ENCODE measurements around the gene SLIT3.

Gene SLIT3

GRCh38 chr5:168877132-168877892, 423.6 kb downstream of the SLIT3 start:
- no peak for DNase-seq

- DNase-seq, result no peak
Observed at GRCh38 chr5:168876419-168876818, 424.5 kb downstream of the SLIT3 start.

GRCh38 chr5:168875832-168876231, 425.1 kb downstream of the SLIT3 start:
- no peak for DNase-seq

- no peak for DNase-seq
Observed at GRCh38 chr5:168874713-168875380, 426.1 kb downstream of the SLIT3 start.

- no peak for DNase-seq
Observed at GRCh38 chr5:168872246-168872645, 428.7 kb downstream of the SLIT3 start.

- no peak for DNase-seq
Observed at GRCh38 chr5:168870910-168871309, 430.0 kb downstream of the SLIT3 start.

- no peak for DNase-seq
Observed at GRCh38 chr5:168869615-168870227, 431.2 kb downstream of the SLIT3 start.

GRCh38 chr5:168867241-168867640, 433.7 kb downstream of the SLIT3 start:
- no peak for DNase-seq

- no peak for DNase-seq
Observed at GRCh38 chr5:168865968-168866367, 435.0 kb downstream of the SLIT3 start.

GRCh38 chr5:168863021-168863420, 437.9 kb downstream of the SLIT3 start:
- DNase-seq, result no peak

GRCh38 chr5:168860503-168860902, 440.4 kb downstream of the SLIT3 start:
- no peak for DNase-seq

- DNase-seq, result no peak
Observed at GRCh38 chr5:168860081-168860480, 440.9 kb downstream of the SLIT3 start.

- no peak for DNase-seq
Observed at GRCh38 chr5:168859471-168859870, 441.5 kb downstream of the SLIT3 start.

- DNase-seq, result no peak
Observed at GRCh38 chr5:168858994-168859393, 441.9 kb downstream of the SLIT3 start.

- no peak for DNase-seq
Observed at GRCh38 chr5:168858371-168858770, 442.6 kb downstream of the SLIT3 start.

- DNase-seq, result no peak
Observed at GRCh38 chr5:168853972-168854371, 447.0 kb downstream of the SLIT3 start.

- DNase-seq, result no peak
Observed at GRCh38 chr5:168852329-168852728, 448.6 kb downstream of the SLIT3 start.

- no peak for DNase-seq
Observed at GRCh38 chr5:168851902-168852321, 449.0 kb downstream of the SLIT3 start.

- DNase-seq, result no peak
Observed at GRCh38 chr5:168850683-168851082, 450.3 kb downstream of the SLIT3 start.

GRCh38 chr5:168848569-168848968, 452.4 kb downstream of the SLIT3 start:
- no peak for DNase-seq

GRCh38 chr5:168847511-168848073, 453.3 kb downstream of the SLIT3 start:
- no peak for DNase-seq

- DNase-seq, result no peak
Observed at GRCh38 chr5:168844922-168845296, 456.0 kb downstream of the SLIT3 start.

GRCh38 chr5:168844016-168844921, 456.7 kb downstream of the SLIT3 start:
- no peak for DNase-seq

All from activated gamma-delta T cell treated with Interleukin-2 at 50 U/mL for 16 hours (primary cell).